Measurements from ENCODE around the gene SERINC5. TPM values are rescaled to one million over a fixed set of nuclear protein-coding genes. Genes with fewer than 3 reads are reported as not detected.
A peak's percentile ranks its signal among the peaks of the same experiment; 100 is the strongest.

Gene SERINC5
- 4.5 and 7.4 TPM in 2 replicates for polyA plus RNA-seq (2012; rRNA removed)
- 5.4 and 6.0 TPM in 2 replicates for polyA plus RNA-seq (2012; cell fraction: cytosol; rRNA removed)
- polyA plus RNA-seq (2012; cell fraction: nucleus; rRNA removed): 2.5 and 4.7 TPM in 2 replicates

- DNase-seq: peak; percentile 97
- peak within 1 kb of the TSS; percentile 91 for H3K9ac ChIP-seq
- H3K36me3 ChIP-seq (replicated peaks in 1 of 2; ENCODE audit: control insufficient read depth in 1 of 2, insufficient read depth in 2 of 2, low read length in 1 of 2): no peaks in the 10 kb centered on the region
- peak within 1 kb of the TSS; percentile 84 to 90 for H3K27ac ChIP-seq (ENCODE audit: low read depth in 2 of 2, low read length in 1 of 2)
- peaks cover 41% of the 10 kb centered on the region for H3K79me2 ChIP-seq (ENCODE audit: insufficient read depth)
- peaks cover 13% of the 10 kb centered on the region for H3F3A ChIP-seq (replicated peaks; ENCODE audit: insufficient read depth)
- no peaks in the 10 kb centered on the region for H4K20me1 ChIP-seq (ENCODE audit: insufficient read depth)
- ChIA-PET POLR2A (interaction anchor here (0.5 to 2.5 kb wide), 8 partner anchors 11 to 164 kb away, joined by 3 to 11 read pairs (median 4); no protein-coding TSS in a partner anchor), CTCF (interaction anchor here (0.6 to 5.8 kb wide), 7 partner anchors 15 to 165 kb away, joined by 3 to 32 read pairs (median 3); no protein-coding TSS in a partner anchor)
- under 1% methylated on average over 24 of the region's 87 CpGs for WGBS (ENCODE audit: low lambda C conversion rate)
- peaks cover 11 to 12% of the 10 kb centered on the region in 2 experiments for H3K4me1 ChIP-seq (ENCODE audit: control insufficient read depth in 1 of 2, insufficient read depth in 2 of 2, low read depth in 1 of 2, low read length in 1 of 2)
- H3K9me3 ChIP-seq: no peaks in the 10 kb centered on the region
- H3K27me3 ChIP-seq (ENCODE audit: insufficient read depth): no peaks in the 10 kb centered on the region
- peak within 1 kb of the TSS; percentile 99 for H3K4me2 ChIP-seq
- peak within 1 kb of the TSS; percentile 90 for H2AFZ ChIP-seq (ENCODE audit: low read depth)
- peak within 1 kb of the TSS; percentile 79 to 94 for H3K4me3 ChIP-seq (ENCODE audit: low read depth in 2 of 2, low read length in 1 of 2)
- no peaks in the 10 kb centered on the region for H3K9me2 ChIP-seq
- TF ChIP-seq MAX (IDR thresholded peaks at IDR 0.05; ENCODE audit: low read depth): peak; percentile 34; the same call in 1 of the 2 replicates
- TF ChIP-seq USF2 (IDR thresholded peaks at IDR 0.05; ENCODE audit: borderline replicate concordance, low read depth, low read length): no peak
- TF ChIP-seq YY1 (IDR thresholded peaks at IDR 0.05; ENCODE audit: low read depth): no peak
- peak; percentile 84 for TF ChIP-seq ELF1 (IDR thresholded peaks at IDR 0.05)
- TF ChIP-seq SIN3A (IDR thresholded peaks at IDR 0.05; ENCODE audit: borderline replicate concordance, low read depth, low read length): 0 out of 2 replicates have a peak, but pooled peaks have one; percentile 16
- peak; percentile 87 for TF ChIP-seq POLR2AphosphoS5 (IDR thresholded peaks at IDR 0.05; ENCODE audit: low read depth, low read length)
- TF ChIP-seq MEF2A (IDR thresholded peaks at IDR 0.05; ENCODE audit: borderline replicate concordance, low read depth): no peak
- no peak for TF ChIP-seq IRF3 (IDR thresholded peaks at IDR 0.05; ENCODE audit: low read depth, low read length)
- TF ChIP-seq NRF1 (IDR thresholded peaks at IDR 0.05; ENCODE audit: low read depth, low read length): no peak
- TF ChIP-seq EZH2phosphoT487 (IDR thresholded peaks at IDR 0.05; ENCODE audit: borderline replicate concordance, low read depth): no peak
- no peak for TF ChIP-seq FOSL2 (IDR thresholded peaks at IDR 0.05; ENCODE audit: borderline replicate concordance, low read depth)
- TF ChIP-seq TEAD4 (IDR thresholded peaks at IDR 0.05; ENCODE audit: borderline replicate concordance, insufficient read depth): no peak
- TF ChIP-seq TAF1 (IDR thresholded peaks at IDR 0.05; ENCODE audit: borderline replicate concordance, low read depth, low read length): peak; percentile 53
- peak; percentile 18 for TF ChIP-seq MXI1 (IDR thresholded peaks at IDR 0.05; ENCODE audit: low read depth, low read length)
- TF ChIP-seq RFX5 (IDR thresholded peaks at IDR 0.05; ENCODE audit: low read length): no peak
- no peak for TF ChIP-seq RXRA (IDR thresholded peaks at IDR 0.05; ENCODE audit: borderline replicate concordance, low read depth)
- TF ChIP-seq RAD21 (IDR thresholded peaks at IDR 0.05; ENCODE audit: low read length): no peak
- TF ChIP-seq SMC3 (IDR thresholded peaks at IDR 0.05; ENCODE audit: low read depth, low read length): peak; percentile 10; the same call in 1 of the 2 replicates
- no peak for TF ChIP-seq PBX3 (IDR thresholded peaks at IDR 0.05)
- no peak for TF ChIP-seq ZBTB33 (IDR thresholded peaks at IDR 0.05; ENCODE audit: borderline replicate concordance, low read depth)
- peak; percentile 29; the same call in 1 of the 2 replicates for TF ChIP-seq REST (IDR thresholded peaks at IDR 0.05; ENCODE audit: low read depth, low read length)
- peak; percentile 6 for TF ChIP-seq CHD2 (IDR thresholded peaks at IDR 0.05; ENCODE audit: low read length, partially characterized antibody)
Measured at GRCh38 chr5:80255811-80256712, at the start of gene SERINC5. SERINC5 (minus strand) TSS chr5:80256048; CDS start chr5:80255922, 126 bp downstream.
